ENCODE data around the gene SIRT7.

SIRT7 gene

DNA sequence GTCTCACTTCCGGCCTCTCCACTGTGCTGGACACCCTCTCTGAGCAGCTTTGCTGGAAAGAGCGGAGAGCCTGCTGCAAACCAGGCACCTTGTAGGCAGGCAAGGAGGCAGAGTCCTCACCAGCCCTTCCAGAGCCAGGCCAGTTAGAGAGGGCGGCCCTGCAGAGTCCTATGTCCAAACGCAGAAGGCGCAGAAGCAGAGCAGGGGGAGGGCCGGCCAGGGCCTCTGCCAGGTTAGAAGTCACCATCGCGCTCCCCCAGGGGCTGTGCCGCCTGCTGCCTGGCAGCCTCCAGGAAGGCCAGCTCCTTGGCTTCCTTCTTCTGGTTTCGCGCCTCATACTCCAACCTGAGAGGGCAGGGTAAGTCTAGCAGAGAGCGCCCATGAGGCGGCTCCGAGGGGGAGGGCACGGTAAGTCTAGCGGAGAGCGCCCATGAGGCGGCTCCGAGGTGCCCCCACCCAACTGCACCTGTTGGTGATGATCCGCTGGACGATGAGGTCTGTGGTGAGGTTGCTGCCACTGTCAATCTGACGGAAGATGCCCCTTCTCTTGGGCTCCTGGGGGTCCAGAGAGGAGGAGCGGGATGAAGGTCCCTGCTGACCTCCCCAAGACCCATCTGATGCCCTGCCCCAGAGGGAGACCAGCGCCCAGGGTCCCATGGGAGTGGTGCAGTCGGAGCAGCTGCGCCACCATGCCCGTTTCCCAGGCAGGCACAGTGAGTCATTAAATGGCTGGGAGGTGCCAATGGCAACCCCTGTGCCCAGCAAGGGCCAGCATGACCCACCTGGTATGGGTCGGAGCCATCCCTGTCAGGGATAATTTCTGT, 13.2 kb downstream of the SIRT7 start:
- no peak for DNase-seq

DNA sequence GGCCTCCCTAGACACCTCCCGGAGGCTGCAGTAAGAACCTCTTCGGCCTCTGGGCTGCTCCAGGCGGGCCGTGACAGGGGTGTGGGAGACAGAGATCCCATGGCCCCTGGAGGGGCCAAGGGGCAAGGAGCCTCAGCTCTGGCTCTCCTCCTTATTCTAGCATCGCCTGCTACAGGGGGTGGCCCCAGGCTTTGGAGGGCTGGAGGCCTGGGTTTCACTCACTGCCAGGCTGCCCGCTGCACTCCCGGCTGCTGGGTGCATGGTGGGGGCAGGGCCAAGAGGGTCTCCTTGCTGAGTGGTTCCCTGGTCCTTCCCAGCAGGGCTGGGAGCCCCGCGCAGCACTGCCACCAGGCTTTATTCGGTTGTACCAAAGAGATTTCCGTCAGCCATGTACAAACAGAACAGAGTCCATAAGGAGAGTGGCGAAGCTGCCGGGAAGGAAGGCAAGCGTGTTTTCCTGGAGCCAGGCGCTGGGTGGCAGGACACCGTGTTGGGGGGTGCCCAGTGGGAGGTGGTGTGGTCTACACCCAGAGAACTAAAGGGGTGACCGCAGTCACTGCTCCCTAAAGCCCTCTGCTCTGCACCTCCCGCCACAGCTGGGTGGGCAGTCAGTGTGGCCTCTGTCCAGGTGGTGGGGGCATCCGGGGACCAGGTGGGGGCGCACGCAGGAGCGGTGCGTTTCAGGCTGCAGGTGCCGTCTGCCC, 13.9 kb downstream of the SIRT7 start:
- DNase-seq, result no peak

DNA sequence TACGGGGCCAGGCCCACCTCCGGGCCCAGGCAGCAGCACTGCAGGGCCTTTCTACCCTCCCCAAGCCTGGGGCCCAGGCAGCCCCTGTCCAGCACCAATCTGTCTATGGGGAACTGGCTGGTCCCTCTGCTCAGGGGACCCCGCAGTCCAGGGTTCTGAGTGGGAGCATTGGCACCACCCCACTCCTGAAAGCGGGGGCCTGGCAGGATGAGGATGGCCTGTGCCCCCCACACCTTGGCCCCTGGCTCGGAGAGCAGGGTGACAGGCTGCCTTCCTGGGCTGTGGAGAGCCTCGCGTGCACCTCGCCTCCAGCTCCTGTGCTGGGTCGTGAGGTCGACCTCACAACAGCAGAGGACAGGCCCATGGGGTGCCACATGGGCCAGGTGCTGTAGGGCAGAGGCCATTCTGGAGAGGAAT, 14.6 kb downstream of the SIRT7 start:
- DNase-seq, result no peak

DNA sequence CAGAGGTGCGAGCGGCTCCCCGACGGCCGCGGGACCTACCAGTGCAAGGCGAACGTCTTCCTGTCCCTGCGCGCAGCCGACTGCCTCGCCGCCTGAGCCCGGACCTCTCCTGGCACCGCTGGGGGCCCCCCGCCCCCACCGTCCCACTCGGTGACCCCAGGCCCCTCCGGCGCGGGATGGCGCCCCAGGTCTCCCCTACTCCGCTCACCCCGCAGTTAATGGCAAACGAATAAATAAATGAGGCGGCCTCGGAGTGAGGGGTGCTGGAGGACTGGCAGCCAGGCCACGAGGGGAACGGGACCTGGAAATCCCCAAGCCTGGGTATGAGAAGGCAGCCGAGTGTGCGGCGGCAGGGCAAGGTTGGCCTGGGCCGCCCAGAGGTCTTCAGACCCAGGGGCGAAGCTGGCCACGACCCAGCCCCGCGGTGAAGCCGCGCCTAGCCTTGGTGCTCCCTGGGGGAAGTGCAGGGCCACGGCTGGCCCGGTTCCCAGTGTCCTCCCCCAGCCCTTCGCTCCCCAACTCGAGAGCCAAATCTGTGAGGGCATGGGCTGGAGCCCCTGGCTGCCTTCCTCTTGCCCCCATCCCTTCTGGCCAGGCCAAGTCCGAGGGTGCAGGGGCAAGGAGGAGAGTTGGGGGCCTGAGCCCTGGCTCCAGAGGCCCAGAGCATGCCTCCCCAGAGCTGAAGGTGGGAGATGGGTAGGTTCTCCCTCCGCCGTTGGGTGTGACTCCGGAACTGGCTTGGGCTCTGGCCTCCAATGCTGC, 15.1 kb downstream of the SIRT7 start:
- no peak for DNase-seq

DNA sequence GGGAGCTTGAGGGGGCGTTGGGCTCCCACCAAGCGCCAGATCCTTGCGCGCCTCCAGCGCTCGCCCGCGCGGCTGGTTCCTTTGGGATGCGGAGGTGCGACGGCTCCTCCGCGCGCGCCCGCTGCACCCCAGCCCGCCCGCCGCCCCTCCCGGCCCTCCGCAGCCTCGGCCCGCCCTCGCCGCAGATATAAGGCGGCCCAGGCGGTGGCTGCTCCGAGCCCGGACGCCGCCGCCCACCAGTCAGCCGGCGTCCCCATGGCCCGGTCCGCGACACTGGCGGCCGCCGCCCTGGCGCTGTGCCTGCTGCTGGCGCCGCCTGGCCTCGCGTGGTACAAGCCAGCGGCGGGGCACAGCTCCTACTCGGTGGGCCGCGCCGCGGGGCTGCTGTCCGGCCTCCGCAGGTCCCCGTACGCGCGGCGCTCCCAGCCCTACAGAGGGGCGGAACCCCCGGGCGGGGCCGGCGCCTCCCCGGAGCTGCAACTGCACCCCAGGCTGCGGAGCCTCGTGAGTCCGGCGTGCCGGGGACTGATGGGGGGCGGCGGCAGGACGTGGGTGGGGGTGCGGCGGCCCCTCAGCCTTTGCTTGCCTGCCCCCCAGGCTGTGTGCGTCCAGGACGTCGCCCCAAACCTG, 15.8 kb downstream of the SIRT7 start, which contains the start of gene NPB:
NPB (plus strand) TSS at position 216 of the 630 bp plus-strand sequence; CDS start at position 256, 40 bp downstream.
- DNase-seq, result no peak

DNA sequence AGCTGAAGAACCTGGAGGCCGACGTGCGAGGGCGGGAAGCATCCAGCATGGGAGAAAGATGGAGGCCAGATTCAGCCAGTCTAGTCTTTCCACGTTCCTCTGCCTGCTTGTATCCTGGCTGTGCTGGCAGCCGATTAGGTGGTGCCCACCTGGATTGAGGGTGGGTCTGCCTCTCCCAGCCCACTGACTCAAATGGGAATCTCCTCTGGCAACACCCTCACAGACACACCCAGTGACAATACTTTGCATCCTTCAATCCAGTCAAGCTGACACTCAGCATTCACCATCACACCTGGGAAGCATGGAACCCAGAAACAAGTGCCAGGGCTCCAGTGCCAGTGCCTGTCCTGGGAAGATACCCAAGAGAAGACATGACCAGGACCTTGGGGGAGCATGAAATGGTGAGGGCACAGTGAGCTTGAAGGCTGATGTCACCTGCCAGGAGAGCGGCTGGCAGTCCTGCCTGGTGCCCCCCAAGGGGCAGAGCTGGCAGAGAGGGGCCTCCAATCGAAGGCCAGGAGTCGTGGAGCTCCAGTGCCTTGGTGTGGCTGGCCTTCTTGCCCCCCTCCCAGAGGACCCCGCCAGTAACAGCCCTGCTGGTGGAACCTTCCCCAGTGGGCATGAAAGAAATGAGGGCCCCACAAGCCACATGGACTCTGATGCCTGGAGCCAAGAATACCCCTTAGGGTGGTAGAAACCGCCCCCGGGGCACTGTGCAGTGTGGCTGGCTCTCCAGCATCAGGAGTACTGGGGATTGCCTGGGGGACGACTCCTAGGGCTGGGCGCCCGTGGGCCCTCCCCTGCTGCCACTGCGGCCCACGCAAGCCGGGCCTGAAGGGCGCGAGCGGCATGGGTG, 16.6 kb downstream of the SIRT7 start:
- no peak for DNase-seq

DNA sequence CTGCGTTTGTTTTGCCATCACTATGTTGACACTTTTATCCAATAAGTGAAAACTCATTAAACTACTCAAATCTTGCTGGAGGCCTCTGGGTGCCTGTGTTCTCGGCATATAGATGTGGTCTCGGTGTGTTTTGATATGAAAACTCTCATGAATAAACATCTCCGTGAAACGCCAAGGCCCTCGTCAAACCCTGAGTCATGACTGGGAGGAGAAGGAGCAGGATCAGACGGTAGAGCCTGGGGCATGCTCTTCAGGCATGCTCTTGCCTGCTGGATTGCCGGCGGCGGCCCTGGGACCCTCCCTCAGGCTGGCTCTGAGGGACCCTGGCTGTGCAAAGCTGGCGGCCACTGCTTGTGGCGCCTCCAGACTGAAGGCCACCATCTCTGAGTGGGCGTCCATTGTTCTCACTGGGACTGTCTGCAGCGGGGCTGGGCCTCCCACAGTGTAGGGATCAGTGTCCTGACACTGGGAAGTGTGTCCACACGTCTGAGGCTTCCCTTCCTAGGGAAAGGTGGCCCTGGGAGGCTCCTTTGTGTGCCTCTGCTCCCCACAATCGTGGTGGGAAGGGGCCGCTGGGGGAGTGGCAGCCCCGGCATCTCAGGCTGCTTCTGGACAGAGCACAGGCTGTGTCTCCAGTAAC, 17.7 kb downstream of the SIRT7 start:
- no peak for DNase-seq

DNA sequence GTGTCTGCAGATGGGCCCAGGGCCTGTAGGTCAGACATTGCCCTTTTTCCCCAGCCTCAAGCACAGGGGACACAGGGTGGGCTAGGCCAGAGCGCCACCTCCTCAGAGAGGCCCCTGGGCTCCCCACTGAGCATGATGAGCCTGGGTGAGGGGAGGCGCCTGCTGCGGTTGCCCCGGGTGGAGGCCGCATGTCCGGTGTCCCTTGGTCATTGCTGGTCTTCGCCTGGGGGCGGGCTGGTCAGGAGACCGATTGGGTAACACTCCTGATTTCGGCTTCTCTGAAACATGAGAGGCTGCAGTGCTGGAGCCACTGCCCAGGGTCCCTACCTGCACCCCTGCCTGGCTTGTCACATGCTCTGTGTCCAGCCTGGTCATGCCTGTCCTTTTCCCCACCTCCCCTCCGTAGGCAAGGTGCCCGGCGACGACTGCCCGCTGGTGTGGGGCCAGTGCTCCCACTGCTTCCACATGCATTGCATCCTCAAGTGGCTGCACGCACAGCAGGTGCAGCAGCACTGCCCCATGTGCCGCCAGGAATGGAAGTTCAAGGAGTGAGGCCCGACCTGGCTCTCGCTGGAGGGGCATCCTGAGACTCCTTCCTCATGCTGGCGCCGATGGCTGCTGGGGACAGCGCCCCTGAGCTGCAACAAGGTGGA, 18.3 kb downstream of the SIRT7 start:
- no peak for DNase-seq

DNA sequence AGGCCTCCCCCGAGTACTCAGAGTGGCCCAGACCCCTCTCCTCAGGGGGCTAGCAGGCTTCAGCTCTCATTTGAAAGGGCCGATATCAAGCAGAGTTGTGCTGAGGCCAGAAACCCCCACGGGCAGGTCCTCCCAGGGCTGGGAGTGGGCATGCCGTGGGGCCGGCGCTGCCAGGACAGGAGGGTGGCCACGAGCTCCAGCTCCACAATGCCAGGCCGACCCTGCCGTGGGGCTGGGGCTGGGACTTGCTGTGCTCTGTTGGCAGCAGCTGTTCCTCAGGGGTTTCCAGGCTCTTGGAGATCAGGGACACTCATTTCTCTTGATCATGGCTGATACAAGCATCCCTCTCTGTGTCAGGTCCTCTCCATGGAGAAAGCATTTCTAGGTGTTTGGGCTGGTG, 19.1 kb downstream of the SIRT7 start:
- DNase-seq, result no peak

DNA sequence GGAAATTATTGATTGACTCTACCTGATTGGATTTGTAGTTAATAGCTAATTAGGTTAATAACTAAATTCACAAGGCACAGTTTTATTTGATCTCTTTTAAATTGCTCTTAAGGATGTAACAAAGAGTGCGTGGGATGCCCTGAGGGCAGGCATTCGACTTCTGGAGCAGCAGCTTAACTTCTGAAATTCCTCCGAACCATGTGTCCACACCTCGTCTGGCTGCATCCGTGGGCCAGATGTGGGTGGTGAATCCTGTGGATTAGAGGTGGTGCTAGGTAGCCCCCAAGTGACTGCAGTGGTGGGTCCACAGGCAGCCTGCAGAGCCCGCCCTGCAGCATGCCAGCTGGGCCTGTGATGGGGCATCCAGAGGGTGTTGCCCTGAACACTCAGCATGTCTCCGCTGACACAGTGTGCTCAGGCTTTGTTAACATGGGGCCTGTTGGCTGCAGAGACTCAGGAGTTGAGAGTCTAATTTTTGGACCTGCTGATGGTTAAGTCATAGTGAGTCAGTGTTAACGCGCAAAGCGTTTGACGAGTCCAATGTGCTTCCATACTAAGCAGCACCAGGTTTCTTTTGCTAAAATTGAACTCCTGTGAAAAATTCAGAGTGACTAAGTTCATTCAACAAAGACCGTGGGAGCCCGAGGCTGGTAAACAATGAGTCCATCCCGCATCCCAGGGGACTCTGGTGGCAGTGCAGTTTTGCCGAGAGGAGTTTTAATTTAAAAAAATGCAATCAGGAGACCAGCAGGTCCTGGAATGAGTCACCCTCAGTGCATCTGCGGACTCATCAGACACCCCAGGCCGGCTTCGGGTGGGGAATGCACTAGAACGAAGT, 19.7 kb downstream of the SIRT7 start:
- DNase-seq, result no peak

DNA sequence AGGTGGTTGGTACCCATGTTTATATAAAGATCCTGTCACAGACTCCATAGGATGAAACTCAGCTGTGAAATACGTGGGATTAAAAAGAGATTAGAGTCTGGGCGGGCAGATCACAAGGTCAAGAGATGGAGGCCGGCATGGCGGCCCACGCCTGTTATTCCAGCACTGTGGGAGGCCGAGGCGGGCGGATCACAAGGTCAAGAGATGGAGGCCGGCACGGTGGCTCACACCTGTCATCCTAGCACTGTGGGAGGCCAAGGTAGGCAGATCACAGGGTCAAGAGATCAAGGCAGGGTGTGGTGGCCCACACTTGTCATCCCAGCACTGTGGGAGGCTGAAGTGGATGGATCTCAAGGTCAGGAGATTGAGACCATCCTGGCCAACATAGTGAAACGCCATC, 22.6 kb downstream of the SIRT7 start:
- no peak for DNase-seq

DNA sequence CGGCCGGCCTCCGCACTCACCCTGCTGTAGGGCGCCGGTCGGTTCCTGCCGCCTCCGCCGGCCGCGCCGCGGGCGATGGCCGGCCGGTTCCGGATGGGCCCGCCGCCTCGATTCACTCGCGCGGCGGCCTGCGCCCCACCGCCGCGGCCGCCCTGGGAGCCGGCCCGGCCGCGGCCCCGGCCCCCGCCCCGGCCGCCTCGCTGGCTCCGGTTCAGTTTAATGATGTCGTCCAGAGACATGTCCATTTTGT, 26.7 kb downstream of the SIRT7 start:
- no peak for DNase-seq

DNA sequence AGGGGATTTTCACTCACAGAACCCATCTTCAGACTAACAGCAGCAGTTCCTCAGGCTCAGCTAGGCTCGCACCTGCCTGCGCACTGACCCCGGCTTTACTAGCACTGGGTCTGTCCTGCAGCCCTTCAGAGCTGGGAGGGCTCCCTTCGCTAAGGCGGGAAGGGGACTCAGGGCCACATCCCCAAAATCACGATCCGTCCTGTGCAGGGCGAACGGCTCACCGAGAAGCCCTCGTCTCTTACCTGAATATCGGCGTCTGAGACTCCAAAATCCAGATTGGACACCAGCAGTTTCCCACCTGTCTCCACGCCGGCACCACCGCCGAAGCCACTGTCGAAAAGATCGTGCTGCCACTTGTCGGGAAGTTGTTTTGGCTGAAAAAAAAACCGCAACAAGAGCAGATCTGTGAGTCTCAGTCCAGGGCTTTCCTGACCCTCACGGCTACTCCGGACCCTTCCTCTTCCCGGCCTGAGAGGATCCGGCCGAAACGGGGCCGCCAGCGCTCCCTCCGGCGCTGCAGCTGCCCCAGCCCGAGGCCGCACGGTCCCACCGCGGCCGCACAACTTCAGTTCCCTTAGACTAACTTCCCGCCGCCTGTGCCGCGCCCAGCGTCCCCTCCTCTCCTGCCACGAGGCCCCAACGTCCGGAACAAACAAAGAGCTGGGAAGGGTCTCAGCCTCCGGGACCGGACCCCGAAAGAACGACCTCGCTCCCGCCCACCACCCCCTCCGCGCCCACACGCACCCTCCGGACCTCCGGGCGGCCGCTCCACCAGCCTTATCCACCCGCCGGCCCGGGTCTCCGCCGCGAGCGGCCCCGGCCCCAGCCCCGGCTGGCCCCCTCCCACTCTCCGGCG, 27.3 kb downstream of the SIRT7 start:
- DNase-seq, result no peak

DNA sequence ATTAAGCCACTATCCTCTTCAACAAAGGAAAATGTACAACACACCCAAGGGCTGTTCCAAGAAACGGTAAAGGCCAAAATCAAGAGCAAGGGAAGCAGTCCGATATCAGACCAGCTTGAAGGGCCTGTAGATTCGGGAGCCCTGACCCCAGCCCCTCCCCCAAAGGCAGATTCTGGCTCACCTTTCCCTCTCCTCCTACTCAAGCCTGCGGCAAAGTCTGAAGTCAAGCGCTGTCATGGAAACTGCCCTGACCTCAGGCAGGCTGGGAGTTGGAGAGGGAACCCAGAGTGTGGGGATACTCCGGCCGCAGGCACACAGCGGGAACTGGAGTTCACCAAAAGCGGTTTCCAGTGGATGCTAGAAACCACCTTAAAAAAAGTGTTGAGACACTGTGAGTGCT, 28.4 kb downstream of the SIRT7 start:
- no peak for DNase-seq

DNA sequence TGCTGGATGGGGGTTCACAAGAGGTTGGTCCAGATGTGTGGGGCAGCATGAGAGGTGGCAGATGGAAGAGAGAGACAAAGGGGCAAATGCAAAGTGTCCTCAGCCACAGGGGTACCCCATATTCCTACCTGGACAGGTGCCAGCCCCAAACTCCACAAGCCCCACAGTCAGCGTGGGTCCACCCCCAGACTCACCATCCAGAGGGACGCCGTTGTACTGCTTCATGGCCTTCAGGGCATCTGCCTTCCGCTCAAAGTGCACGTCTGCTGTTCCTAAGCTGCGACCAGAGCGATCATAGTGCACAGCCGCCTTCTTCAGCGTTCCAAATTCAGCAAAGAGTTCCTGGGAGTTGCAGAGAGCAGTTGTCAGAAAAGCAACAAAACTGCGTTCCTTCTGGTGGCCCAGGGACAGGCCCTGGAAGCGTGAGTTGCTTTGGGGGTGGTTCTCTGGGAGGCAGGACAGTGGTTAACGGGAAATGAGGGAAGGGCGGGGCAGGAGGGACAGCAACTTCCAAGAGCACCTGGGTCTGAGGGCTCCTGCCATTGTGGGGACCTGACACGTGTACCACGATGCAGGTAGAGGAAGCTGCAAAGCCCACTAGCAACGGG, 28.9 kb downstream of the SIRT7 start:
- DNase-seq, result no peak

DNA sequence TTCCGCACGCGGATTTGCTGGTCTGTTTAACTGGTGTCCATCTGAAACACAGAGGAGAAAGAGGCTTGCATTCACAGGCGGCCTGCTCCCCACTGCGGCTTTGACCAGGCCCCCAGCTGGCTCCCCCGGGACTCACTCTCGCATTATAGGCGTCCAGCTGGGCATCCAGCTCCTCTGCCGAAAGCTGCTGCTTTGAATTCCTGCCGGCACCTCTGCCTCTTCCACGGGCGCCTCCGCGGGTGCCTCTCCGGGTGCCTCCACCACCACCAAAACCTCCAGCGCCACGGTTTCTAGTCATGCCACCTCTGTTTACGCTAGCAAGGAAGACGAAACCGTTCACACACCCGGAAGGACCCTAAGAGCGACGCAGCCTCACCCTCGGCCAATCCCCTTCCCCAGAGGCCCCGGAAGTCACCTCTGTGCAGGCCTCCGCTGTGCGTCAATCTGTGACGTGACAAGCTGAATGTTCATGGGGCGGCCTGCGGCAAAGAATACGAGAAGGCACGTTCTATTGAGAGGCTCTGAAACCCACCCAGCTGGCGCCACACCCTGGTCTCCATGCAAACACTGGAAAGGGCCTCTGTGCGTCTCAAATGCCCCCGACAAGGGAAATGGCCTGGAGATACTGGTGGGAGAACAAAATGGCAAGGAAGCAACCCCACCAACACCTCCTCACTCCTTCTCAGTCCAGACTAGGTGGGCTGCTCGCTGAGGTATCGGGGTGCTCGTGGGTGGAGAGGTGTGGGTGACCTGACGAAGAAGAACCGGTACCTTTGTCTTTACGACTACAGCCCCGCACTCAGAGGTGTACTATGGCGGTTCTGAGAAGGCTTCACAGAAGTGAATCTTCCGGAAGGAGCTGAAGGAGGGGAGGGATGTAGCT, 29.6 kb downstream of the SIRT7 start:
- DNase-seq, result no peak

DNA sequence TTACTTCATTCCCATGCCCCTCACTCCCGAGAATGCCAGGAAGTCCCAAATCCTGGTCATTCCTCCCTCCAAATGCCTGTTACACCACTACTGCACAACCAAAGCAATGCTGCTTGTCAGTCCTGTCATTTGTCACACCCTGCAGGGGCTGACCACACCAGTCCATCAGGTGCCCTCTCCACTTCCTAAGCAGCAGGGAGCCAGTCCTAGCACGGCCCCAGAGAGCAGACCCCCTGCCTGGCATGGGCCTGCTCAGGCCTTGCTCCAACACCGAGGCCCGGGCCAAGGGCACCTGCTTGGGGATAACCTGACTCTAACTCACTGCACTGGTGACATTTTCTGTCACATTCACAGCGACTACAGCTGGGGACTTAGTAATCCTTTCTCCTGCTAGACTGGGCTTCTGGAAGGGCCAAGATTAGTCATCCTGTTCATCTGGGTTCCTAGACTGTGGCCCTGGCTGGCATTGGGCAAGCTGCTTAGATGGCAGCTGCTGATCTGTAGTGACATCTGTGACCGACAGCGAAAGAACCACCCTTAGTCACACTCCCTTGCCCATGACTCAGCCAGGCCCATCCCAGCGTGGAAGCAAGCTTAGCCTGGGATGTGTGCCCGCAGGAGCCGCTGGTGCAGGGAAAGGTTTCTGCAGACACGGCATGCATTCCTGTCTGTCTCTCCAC, 32.0 kb downstream of the SIRT7 start:
- DNase-seq, result no peak
